Left renal cortex interstitium (tissue), 4 donors: ENCODE measurements around the gene ADAMTS7. TPM values are rescaled to one million over a fixed set of nuclear protein-coding genes. Genes with fewer than 3 reads are reported as not detected.
"Not testable (repeated sequence)": the region's sequence is repeated elsewhere in the genome, so short reads cannot be mapped to it uniquely, and the experiment has no call there.

Source experiments
- DNase-seq, 4 donors: peaks; one replicate each; pipeline ENCODE4 v3.0.0-alpha.2; 2013; ENCODE audit warnings: low read depth in 4 of 4, low spot score in 2 of 4, missing footprints in 1 of 4
- polyA plus RNA-seq, 4 donors: library from polyadenylated mRNA; unstranded; fragments of 120-200 nt; gene quantifications; one replicate each; pipeline ENCODE4 v1.2.1, GENCODE V29; 2013; ENCODE audit not compliant: insufficient read length in 4 of 4

ADAMTS7 gene
- polyA plus RNA-seq, 4 donors: 19.7 to 36.7 (median 32.7) TPM

- no peak for DNase-seq
These were observed 43.8 kb downstream of the ADAMTS7 start for GRCh38 chr15:78767331-78767951.

GRCh38 chr15:78766641-78767071, 44.6 kb downstream of the ADAMTS7 start:
- DNase-seq: not testable (repeated sequence)

GRCh38 chr15:78766041-78766440, 45.2 kb downstream of the ADAMTS7 start:
- DNase-seq: no peak

DNA sequence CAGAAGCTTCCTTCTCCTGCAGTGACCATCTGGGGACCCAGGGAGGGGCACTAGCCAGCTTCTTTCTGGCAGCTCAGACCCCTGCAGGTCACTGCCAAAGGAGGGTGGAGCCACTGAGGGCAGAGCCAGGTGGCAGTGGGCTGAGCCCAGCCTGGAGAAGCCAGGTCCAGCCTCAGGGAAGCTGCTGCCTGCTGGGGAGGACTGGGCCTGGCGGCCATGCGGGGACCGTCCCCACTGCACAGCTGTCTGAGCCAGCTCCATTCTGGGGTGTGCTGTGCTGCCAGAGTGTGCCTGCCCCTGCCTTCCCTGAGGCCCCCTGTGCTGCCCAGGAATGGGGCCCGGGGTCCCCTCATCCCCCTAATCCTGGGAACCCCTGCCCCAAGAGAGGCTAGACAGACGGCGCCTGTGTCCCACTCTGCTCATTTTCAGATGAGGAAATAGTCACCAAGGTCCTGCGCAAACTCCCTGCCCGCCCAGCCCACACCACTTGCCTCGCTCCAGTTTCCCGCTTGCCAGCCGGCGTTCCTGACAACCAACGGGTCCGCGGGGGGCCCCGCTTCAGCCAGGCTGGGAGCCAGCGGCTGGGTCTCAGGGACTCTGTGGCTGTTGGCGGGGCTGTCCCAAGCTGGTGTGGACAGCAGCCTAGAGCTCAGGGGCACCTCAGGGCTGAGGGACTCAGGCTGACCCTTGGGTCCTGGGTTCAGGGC, 46.0 kb downstream of the ADAMTS7 start:
- DNase-seq: not testable (repeated sequence)

DNA sequence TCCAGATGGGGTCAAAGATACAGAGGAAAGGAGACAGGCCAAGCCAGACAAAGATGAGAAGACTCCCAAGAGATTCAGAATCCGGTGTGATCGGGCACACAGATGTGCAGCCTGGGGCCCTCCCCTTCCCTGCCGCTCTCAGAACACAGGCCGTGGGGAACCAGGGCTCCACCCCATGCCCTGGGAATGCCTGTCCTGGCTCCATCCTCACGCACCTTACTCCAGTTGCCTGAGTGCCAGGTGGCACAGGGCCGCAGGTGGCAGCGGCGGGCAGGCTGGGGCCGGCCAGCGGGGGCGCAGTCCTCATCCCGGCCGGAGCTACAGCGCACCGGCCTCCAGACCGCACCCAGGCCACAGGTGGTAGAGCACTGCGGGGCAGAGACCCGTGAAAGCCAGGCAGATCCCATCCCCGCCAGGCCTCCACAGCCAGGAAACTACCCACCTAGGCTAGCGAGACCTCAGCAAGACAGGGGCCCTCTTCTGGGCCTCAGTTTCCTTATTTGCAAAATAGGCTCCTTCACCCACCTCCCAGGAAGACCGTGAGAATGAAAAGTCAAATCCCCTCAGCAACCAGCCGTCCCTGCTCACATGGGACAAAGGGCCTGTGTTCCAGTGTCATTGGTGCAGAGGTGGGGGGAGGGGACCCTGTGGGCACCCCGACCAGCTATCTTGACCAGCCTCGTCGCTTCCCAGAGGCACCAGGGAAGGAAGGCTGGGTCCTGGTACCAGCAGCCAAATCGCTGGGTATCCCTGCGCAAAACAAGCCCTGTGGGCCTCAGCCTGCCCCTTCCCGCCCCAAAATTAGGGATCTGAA, 46.7 kb downstream of the ADAMTS7 start:
- not testable (repeated sequence) for DNase-seq

DNA sequence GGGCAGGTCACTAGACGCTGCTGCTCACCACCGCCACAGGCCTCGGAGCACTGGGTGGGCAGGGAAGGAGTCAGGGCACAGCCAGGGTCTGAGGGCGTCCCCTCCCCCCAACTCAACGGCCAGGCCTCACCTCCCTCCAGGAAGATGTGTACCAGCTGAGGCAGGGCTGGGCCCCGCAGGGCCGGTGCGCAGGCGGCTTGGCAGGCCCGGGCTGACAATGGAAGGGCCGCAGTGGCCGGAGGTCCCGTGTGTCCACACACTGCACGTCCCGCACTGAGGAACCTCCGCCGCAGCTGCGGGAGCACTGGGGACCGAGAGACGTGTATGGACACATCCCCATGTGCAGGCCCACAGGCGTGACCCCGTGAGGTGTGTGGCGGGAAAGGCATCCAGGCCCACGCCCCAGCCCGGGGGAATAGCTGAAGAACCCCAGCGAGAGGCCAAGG, 47.4 kb downstream of the ADAMTS7 start:
- DNase-seq: no peak

DNA sequence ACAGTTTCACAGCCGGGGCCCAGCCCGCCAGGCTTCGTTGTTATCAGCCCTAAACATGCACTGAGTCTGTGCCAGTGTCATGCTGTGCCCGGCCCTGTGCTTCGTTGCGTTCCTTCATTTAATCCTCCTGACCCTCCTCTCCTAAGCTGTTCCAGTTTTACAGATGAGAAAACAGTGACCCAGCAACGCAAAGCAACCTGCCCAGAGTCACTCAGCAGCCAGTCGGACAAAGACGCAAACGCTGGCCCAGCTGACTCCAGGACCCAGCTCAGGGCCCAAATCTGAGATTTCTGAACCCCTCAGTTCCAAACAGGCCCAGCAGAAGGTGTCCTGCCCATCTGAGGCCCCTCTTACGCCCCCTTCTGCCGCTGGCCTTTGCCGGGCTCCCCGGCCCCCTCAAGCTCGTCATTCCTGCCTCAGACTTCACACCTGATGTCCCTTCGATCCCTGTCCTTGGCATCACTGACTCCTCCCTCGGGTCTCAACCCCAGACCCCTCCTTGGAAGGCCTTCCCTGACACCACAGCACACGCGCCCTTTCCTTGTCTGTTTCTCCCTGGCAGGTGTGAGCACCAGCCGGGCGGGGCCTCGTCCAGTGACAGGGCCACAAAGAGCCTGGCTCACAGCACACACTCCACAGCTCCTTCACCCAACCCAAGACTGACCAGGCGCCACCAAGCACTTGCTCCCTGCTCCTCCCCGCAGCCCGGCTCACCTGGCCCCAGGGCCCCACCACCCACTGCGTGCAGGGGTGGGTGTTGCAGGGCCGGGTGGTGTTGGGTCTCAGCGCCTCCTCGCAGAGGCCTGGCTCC, 48.1 kb downstream of the ADAMTS7 start:
- DNase-seq: no peak

DNA sequence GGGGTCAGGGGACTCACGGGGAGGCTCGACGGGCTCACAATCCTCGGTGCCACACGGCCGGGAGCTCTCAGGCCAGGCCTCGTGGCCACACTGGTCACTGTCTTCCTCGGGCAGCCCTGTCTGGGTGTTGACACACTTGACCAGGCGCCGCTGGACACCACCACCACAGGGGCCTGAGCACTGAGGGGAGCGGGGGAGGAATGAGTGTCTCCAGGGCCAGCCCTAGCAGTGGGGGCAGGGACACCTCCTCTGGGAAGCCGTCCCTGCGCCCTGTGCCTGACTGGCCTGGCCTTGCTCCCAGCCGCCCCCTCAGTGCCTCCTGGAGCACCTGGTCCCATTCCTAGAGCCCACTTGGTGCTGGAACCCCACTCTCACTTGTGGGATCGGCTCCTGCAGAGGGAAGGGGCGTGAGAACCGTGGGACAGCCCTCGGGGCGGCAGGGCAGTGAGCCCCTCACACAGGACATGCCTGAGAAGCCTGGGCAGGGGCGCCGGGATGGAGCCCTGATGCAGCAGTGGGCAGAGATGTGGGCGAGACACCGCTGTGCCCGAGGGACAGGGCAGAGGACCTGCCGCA, 48.8 kb downstream of the ADAMTS7 start:
- DNase-seq: not testable (repeated sequence)

GRCh38 chr15:78761891-78762385, 49.3 kb downstream of the ADAMTS7 start:
- DNase-seq: no peak

DNA sequence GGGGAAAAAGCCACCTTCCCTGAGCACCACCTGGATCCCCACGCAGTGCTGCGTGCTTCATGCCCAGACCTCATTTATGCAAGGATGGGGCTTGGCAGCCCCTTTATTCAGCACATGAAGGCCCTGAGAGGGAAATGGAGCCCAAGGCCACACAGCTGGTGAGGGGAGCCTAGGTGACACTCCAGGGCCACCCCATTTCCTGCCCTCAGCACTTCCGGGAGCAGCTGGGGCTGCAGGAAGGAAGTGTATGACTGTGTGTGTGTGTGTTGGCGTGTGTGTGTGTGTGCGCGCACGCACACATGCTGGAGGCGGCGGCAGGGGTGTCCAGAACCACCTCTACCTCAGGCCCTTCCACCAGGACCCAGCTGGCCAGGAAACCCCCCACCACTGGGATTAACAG, 49.8 kb downstream of the ADAMTS7 start:
- DNase-seq: not testable (repeated sequence)

- DNase-seq: no peak
These were observed 50.2 kb downstream of the ADAMTS7 start for GRCh38 chr15:78761020-78761419.

DNA sequence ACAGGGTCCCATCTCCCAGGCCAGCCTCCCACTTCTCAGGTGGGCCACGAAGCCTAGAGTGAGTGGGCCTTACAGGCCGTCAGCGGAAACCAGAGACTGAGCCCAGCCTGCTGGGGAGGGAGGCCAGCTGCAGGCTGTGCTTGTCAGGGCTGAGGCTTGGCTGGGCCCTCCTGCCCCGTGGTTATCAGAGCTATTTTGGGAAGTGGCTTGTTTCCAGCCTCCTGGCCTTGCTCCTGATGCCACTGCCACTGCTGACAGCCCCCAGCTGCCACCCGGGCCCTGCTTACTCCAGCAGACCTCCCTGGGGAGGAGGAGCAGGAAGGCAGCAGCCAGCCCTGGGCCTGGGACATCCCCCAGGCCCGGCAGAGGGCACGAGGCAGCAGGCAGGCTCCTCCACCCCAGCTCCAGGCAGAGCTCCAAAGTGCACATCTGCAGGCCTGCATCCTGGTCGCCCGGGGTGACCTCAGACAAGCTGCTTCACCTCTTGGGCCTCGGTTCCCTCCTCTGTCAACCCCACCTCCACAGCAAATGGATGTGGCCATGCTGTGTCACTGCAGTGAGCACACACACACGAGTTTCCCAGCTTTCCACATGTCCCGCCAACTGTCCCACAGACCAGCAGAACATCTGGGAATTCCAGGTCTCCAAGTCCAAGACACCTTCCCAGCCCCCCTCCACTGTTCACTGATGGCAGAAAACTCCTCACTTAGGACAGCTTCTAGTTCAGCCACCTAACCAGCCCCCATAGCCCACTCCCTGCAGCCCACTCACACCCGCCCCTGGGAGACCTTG, 51.0 kb downstream of the ADAMTS7 start:
- peak in 1 of 4 donors; percentile 15 for DNase-seq

DNA sequence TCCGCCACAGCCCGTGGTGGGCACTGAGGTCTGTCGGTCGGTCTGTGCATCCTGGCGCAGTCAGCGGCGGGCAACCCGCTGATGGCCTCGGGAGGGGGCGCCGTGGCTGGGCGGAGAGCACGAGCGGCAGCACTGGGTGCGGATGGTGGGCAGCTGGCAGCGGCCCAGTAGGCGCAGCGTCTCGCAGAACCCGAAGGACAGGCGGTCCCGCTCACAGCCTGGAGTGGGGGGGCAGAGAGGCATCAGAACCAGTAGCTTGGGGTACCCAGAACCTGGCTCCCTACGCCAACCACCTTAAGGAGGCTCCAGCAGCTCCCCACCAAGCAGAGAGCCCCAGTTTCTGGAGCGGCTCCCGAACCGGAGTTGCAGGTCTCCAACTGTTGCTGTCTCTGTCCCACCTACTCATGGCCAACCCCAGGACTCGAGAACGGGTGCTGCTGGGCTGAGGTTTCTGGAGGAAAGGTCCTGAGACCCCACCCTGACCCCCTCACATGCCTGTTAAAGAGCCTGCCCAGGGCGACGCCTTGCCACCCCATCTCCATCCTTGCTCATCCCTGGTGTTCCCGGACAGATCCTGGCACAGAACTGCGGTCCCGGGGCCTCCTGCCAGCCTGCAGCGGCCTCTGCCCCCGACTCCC, 51.8 kb downstream of the ADAMTS7 start:
- not testable (repeated sequence) for DNase-seq

DNA sequence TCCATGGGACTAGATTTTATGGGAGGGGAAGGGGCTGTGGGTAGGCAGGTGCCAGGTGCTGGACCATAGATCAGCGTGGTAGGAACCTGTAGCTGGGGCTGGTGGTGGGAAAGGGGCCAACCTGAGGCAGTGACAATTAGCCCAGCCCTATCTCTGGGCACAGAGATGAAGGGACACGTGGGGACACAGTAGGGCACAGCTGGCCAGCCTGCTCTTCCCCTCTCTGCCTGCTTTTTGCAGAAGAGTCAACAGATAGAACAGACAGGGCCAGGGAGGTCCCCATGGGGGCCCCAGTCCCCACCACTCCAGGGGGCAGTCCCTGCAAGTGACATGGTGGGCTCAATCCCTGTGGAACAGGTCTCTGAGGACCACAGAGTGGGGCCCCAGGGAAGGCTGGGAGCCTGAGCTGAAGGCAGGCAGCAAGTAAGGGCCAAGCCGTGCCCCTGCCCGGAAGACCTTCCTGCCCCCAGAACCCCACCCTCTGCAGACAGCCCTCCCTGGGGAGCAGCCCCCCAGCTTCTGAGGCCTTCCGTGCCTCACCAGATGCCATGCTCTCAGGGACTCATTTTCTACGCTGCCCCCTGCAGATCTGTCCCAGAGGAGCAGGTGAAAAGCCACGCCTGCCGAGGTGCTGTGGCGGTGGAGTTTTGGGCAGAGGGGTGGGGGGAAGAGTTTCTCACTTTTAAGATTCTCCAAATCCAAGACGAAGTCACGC, 52.6 kb downstream of the ADAMTS7 start:
- DNase-seq: not testable (repeated sequence)

GRCh38 chr15:78758084-78758483, 53.2 kb downstream of the ADAMTS7 start:
- DNase-seq: not testable (repeated sequence)

DNA sequence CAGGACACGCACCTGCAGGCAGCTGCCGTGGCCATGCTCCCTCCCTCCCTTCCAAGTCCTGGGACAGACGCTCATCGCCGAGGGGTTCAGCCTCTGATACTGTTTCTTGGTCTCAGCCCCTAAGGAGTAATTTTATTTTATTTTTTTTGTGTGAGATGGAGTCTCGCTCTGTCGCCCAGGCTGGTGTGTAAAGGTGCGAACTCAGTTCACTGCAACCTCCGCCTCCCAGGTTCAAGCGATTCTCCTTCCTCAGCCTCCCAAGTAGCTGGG, 53.7 kb downstream of the ADAMTS7 start:
- no peak for DNase-seq

DNA sequence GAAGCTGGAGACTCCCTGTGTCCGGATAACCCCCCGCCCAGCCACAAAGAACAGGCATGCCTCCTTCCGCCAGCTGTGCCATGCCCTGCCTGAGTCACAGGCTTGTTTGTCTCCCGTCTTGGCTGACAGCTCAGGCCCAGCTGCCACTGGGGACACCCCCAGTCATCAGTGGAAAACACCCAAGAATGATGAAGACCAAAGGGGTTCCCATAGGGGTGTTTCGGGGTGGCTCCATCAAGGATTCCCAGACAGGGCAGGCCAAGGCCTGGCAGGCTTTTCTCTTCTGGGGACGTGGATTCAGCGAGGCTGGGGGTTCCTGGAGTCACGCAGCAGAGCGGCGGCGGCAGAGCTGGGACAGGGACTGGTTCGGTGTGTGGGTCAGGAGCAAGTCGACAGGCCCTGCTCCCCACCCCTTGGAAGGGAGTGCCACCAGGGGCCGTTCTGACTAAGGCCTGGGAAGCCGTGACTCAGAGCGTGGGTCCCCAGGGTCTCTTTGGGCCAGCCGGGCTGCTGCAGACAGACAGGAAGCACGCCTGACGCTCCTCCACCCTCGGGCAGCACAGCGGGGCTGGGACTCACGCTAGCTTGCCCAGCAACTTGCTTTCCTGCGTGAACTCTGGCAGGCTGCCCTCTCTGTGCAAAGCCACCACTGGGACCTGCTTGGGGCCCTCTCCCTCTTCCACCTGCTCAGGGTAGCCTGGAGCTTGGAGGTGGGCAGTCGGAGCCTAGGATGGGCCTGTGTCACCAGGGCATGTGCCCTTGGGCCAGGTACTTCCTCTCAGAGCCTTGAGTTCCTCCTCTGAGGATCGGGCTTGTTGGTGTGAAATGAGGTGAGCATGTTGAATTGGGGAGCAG, 54.3 kb downstream of the ADAMTS7 start:
- DNase-seq: not testable (repeated sequence)
